Measurements from ENCODE around the gene NRAP. TPM values are rescaled to one million over a fixed set of nuclear protein-coding genes. Genes with fewer than 3 reads are reported as not detected.

The NRAP gene
- total and polyA plus RNA-seq, 2 of the 8 experiments (the other 6 are each of a cell fraction or from before 2014, with no cell fraction given), result not detected

DNA sequence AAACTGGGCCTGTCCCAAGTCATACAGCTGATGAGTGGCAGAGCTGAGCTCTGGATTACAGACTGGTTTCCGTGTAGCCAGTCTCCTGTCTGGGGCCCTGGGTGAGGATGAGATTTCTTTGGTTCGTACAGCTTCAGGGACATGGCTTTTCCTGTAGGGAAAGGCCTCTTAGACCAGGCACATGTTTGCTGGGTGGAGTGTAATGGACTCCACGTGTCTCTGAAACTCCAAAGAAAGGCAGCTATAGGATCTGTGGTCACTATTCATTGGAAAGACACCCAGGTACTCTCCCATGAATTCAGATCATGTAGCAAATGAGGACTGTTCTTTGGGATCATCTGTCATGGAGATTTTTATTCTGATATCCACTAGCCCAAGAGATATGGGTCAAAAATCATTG lies 108.6 kb downstream of the NRAP start:
- CTCF ChIA-PET (ENCODE audit: partially characterized antibody), result interaction anchor here (1.0 to 3.0 kb wide), 4 partner anchors 8 to 61 kb away, joined by 3 to 18 read pairs (median 8); no protein-coding TSS in a partner anchor
- H3K4me1 ChIP-seq (replicated peaks in 1 of 4; ENCODE audit: control insufficient read depth in 3 of 4, insufficient read depth in 4 of 4, low read length in 3 of 4), result peaks cover 2 to 20% (median 13%) of the 10 kb centered on the region in 4 experiments
- no peak overlapping the region for H3K14ac ChIP-seq (ENCODE audit: insufficient read length)
- no peak overlapping the region for H3K18ac ChIP-seq (ENCODE audit: extremely low read depth, low read length)
- H4K5ac ChIP-seq (ENCODE audit: insufficient read length, low read depth, low read length), result no peak overlapping the region
- no peak overlapping the region for H3K56ac ChIP-seq (replicated peaks; ENCODE audit: insufficient read length, low read depth, low read length)
- H3K23ac ChIP-seq (ENCODE audit: insufficient read length), result no peak overlapping the region
- no peak overlapping the region for H4K8ac ChIP-seq (ENCODE audit: extremely low read depth, insufficient read depth, low read length)
- no peak overlapping the region for H2AK5ac ChIP-seq (ENCODE audit: low read depth, low read length)
- H2BK20ac ChIP-seq (ENCODE audit: low read length), result no peak overlapping the region
- no peak for DNase-seq (ENCODE audit: low read depth in 1 of 2, low spot score in 2 of 2)
- H2BK5ac ChIP-seq (ENCODE audit: low read depth, low read length), result no peak overlapping the region
- H3K27me3 ChIP-seq (replicated peaks in 1 of 4; ENCODE audit: control insufficient read depth in 3 of 4, extremely low read depth in 1 of 4, insufficient read depth in 3 of 4, low read length in 3 of 4), result peaks cover 69 to 87% (median 81%) of the 10 kb centered on the region in 4 experiments
- H4K91ac ChIP-seq (replicated peaks; ENCODE audit: insufficient read length, low read length), result no peak overlapping the region
- no peak overlapping the region for H3K27ac ChIP-seq (ENCODE audit: low read depth, low read length)
- no peaks in the 10 kb centered on the region for H3K9me3 ChIP-seq (ENCODE audit: insufficient read depth in 2 of 2, low read depth in 1 of 2, low read length in 1 of 2)
- H3K79me2 ChIP-seq (ENCODE audit: control insufficient read depth in 1 of 2, insufficient read depth in 2 of 2, low read length in 2 of 2), result no peaks in the 10 kb centered on the region
- no peak overlapping the region for H3K4ac ChIP-seq (replicated peaks; ENCODE audit: insufficient read length, low read depth, low read length)
- H3K4me2 ChIP-seq (ENCODE audit: insufficient read depth in 1 of 2, low read depth in 2 of 2, low read length in 2 of 2), result no peak overlapping the region
- H2BK120ac ChIP-seq (replicated peaks; ENCODE audit: low read depth, low read length), result no peak overlapping the region
- no peak overlapping the region for H2BK15ac ChIP-seq (ENCODE audit: low read length)
- H3K79me1 ChIP-seq (ENCODE audit: low read depth, low read length), result no peaks in the 10 kb centered on the region
- no peak overlapping the region for H2AFZ ChIP-seq (ENCODE audit: low read length)
- H3K4me3 ChIP-seq (ENCODE audit: extremely low read depth in 1 of 4, insufficient read depth in 2 of 4, low read depth in 3 of 4, low read length in 4 of 4), result no peak overlapping the region
- H4K20me1 ChIP-seq (replicated peaks in 1 of 2; ENCODE audit: control insufficient read depth in 1 of 2, insufficient read depth in 2 of 2, low read length in 2 of 2), result peaks cover 10 to 17% of the 10 kb centered on the region in 2 experiments
- TF ChIP-seq POLR2AphosphoS5 (IDR thresholded peaks at IDR 0.05; ENCODE audit: low read depth, low read length) (no peak), GTF2F1 (IDR thresholded peaks at IDR 0.05; ENCODE audit: borderline replicate concordance, low read depth, low read length) (no peak), PHF8 (conservative IDR thresholded peaks at IDR 0.05; ENCODE audit: low read depth, low read length) (no peak), CBX8 (IDR thresholded peaks at IDR 0.05; ENCODE audit: borderline replicate concordance, low read depth, low read length) (no peak), SRF (IDR thresholded peaks at IDR 0.05; ENCODE audit: low read depth, low read length) (no peak)
- TF ChIP-seq, protein P1, sequence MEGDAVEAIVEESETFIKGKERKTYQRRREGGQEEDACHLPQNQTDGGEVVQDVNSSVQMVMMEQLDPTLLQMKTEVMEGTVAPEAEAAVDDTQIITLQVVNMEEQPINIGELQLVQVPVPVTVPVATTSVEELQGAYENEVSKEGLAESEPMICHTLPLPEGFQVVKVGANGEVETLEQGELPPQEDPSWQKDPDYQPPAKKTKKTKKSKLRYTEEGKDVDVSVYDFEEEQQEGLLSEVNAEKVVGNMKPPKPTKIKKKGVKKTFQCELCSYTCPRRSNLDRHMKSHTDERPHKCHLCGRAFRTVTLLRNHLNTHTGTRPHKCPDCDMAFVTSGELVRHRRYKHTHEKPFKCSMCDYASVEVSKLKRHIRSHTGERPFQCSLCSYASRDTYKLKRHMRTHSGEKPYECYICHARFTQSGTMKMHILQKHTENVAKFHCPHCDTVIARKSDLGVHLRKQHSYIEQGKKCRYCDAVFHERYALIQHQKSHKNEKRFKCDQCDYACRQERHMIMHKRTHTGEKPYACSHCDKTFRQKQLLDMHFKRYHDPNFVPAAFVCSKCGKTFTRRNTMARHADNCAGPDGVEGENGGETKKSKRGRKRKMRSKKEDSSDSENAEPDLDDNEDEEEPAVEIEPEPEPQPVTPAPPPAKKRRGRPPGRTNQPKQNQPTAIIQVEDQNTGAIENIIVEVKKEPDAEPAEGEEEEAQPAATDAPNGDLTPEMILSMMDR (IDR thresholded peaks at IDR 0.05; ENCODE audit: control extremely low read depth in 1 of 3, insufficient read depth in 1 of 3, low read depth in 1 of 3, low read length in 3 of 3), result no peak
- WGBS, 2 experiments (ENCODE audit: extremely low coverage in 1 of 2, insufficient coverage in 1 of 2, insufficient read length in 1 of 2, insufficient replicate concordance in 2 of 2, low coverage in 1 of 2, low lambda C conversion rate in 2 of 2, missing lambda C conversion rate in 1 of 2), result 70% methylated on average over 3 of the region's 3 CpGs; no CpG with 5 or more reads in 1 of the 2 experiments
- H3K23me2 ChIP-seq (ENCODE audit: low read depth, low read length), result no peaks in the 10 kb centered on the region
- no peak overlapping the region for H2BK12ac ChIP-seq (ENCODE audit: low read depth, low read length)
- FAIRE-seq, result no peak
- no peak overlapping the region for H3K9ac ChIP-seq (replicated peaks in 1 of 4; ENCODE audit: extremely low read depth in 1 of 4, low read depth in 3 of 4, low read length in 3 of 4)
- POLR2A ChIA-PET (ENCODE audit: partially characterized antibody), result no interaction called here
- H3K36me3 ChIP-seq (ENCODE audit: control insufficient read depth in 2 of 4, insufficient read depth in 4 of 4, low read length in 3 of 4), result no peaks in the 10 kb centered on the region
